SK-N-SH treated with all-trans-retinoic acid at 6 μM for 48 hours (cell line): ENCODE data around the gene ZNF385B.

ENCODE experiments used
- BACH2 ChIP-seq: fragments of 250-450 bp; sonication (Bioruptor Pico); IDR thresholded peaks from 2 replicates; pipeline ENCODE4 v1.9.0; 2021; ENCODE audit warnings: mild to moderate bottlenecking, borderline replicate concordance
- CSDC2 ChIP-seq: fragments of 250-450 bp; sonication (Bioruptor Pico); IDR thresholded peaks from 2 replicates; pipeline ENCODE4 v1.5.0; 2020; ENCODE audit warnings: mild to moderate bottlenecking, moderate library complexity
- ZNF8 ChIP-seq: fragments of 450-650 bp; formaldehyde crosslinking; IDR thresholded peaks from 2 replicates; pipeline ENCODE4 v1.5.0; 2020; ENCODE audit warnings: mild to moderate bottlenecking, moderate library complexity
- TF ChIP-seq, protein P1 (sequence below): fragments of 250-450 bp; sonication (Bioruptor Pico); IDR thresholded peaks from 2 replicates; pipeline ENCODE4 v1.5.1; 2020; ENCODE audit warnings: low read depth, mild to moderate bottlenecking, moderate library complexity
- TF ChIP-seq, protein P2 (sequence below): fragments of 250-450 bp; sonication (Bioruptor Pico); IDR thresholded peaks from 2 replicates; pipeline ENCODE4 v1.8.0; 2020; ENCODE audit warnings: mild to moderate bottlenecking, moderate library complexity, borderline replicate concordance

DNA sequence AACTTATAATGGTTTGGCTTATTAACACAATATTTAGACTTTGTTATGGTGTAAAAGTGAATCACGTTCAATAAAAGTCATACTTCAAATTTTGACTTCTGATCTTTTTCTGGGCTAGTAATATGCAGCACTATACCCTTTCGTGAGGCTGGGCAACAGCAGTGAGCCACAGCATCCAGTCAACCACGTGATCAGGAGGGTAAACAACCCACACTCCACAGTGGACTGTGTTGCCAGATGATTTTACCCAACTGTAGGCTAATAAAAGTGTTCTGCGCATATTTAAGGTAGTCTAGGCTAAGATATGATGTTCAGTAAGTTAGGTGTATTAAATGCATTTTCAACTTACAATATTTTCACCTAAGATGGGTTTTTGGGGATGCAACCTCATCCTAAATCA is 148.6 kb downstream of the ZNF385B start:
- TF ChIP-seq ZNF8 (no peak), BACH2 (CRISPR knock-in tag) (no peak), CSDC2 (CRISPR knock-in tag) (no peak)
- TF ChIP-seq, protein P1, sequence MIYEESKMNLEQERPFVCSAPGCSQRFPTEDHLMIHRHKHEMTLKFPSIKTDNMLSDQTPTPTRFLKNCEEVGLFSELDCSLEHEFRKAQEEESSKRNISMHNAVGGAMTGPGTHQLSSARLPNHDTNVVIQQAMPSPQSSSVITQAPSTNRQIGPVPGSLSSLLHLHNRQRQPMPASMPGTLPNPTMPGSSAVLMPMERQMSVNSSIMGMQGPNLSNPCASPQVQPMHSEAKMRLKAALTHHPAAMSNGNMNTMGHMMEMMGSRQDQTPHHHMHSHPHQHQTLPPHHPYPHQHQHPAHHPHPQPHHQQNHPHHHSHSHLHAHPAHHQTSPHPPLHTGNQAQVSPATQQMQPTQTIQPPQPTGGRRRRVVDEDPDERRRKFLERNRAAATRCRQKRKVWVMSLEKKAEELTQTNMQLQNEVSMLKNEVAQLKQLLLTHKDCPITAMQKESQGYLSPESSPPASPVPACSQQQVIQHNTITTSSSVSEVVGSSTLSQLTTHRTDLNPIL = no peak
- TF ChIP-seq, protein P2, sequence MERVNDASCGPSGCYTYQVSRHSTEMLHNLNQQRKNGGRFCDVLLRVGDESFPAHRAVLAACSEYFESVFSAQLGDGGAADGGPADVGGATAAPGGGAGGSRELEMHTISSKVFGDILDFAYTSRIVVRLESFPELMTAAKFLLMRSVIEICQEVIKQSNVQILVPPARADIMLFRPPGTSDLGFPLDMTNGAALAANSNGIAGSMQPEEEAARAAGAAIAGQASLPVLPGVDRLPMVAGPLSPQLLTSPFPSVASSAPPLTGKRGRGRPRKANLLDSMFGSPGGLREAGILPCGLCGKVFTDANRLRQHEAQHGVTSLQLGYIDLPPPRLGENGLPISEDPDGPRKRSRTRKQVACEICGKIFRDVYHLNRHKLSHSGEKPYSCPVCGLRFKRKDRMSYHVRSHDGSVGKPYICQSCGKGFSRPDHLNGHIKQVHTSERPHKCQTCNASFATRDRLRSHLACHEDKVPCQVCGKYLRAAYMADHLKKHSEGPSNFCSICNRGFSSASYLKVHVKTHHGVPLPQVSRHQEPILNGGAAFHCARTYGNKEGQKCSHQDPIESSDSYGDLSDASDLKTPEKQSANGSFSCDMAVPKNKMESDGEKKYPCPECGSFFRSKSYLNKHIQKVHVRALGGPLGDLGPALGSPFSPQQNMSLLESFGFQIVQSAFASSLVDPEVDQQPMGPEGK (CRISPR knock-in tag) = no peak
